Smooth muscle cell (in vitro differentiated cells): ENCODE data around the gene ZBTB7A. TPM values are rescaled to one million over a fixed set of nuclear protein-coding genes. Genes with fewer than 3 reads are reported as not detected.
A peak's percentile ranks its signal among the peaks of the same experiment; 100 is the strongest.

Source experiments
- DNase-seq: peaks from one replicate; lab custom pipeline; 2025; ENCODE audit not compliant: unreplicated experiment; lab: John Stamatoyannopoulos, UW
- H2AFZ ChIP-seq: fragments of 200-600 bp; sonication (generic); 2 replicates; pipeline ENCODE4 v1.6.0; 2016; ENCODE audit warnings: antibody characterized with exemption, low read depth, mild to moderate bottlenecking
- H3F3A ChIP-seq: fragments of 200-600 bp; sonication (generic); 2 replicates; pipeline ENCODE4 v1.6.0; 2017; ENCODE audit warnings: antibody characterized with exemption, low read depth
- H3K27ac ChIP-seq: fragments of 200-600 bp; sonication (generic); 2 replicates; pipeline ENCODE4 v1.5.1; 2016; ENCODE audit warnings: low read depth, mild to moderate bottlenecking
- H3K27me3 ChIP-seq: fragments of 200-600 bp; sonication (generic); 2 replicates; pipeline ENCODE4 v1.6.1; 2016; ENCODE audit warnings: low read depth, mild to moderate bottlenecking
- H3K36me3 ChIP-seq: fragments of 200-600 bp; sonication (generic); 2 replicates; pipeline ENCODE4 v1.5.1; 2016; ENCODE audit warnings: low read depth
- H3K4me1 ChIP-seq: fragments of 200-600 bp; sonication (generic); 2 replicates; pipeline ENCODE4 v1.5.1; 2016; ENCODE audit warnings: low read depth
- H3K4me2 ChIP-seq: fragments of 200-600 bp; sonication (generic); 2 replicates; pipeline ENCODE4 v1.6.0; 2016; ENCODE audit warnings: mild to moderate bottlenecking
- H3K4me3 ChIP-seq: fragments of 200-600 bp; sonication (generic); 2 replicates; pipeline ENCODE4 v1.5.1; 2016; ENCODE audit warnings: mild to moderate bottlenecking
- H3K79me2 ChIP-seq: fragments of 200-600 bp; sonication (generic); 2 replicates; pipeline ENCODE4 v1.6.0; 2016; ENCODE audit warnings: low read depth, mild to moderate bottlenecking
- H3K9ac ChIP-seq: fragments of 200-600 bp; sonication (generic); 2 replicates; pipeline ENCODE4 v1.6.0; 2016; ENCODE audit warnings: low read depth
- H3K9me3 ChIP-seq: fragments of 200-600 bp; sonication (generic); replicated peaks from 2 replicates; pipeline ENCODE4 v1.5.1; 2016; ENCODE audit warnings: low read depth
- H4K20me1 ChIP-seq: fragments of 200-600 bp; sonication (generic); 2 replicates; pipeline ENCODE4 v1.6.0; 2016; ENCODE audit warnings: low read depth
- WGBS: methylation state at CpG from one replicate; pipeline ENCODE4 v1.1.7; 2016; ENCODE audit warnings: low lambda C conversion rate; 5-methylcytosine and 5-hydroxymethylcytosine counted together
- polyA plus RNA-seq: library from polyadenylated mRNA; unstranded; fragments of >200 nt; fragmentation: Nextera tagmentation; extraction: Ambion mirVana; gene quantifications from 2 replicates; pipeline ENCODE4 v1.2.1, GENCODE V29; 2016
- total RNA-seq: library from RNA; depleted of rRNA; stranded (reverse); fragments of >200 nt; gene quantifications from 2 replicates; pipeline ENCODE4 v1.2.3, GENCODE V29; 2014
- TF ChIP-seq, protein P1 (sequence below): fragments of 200-600 bp; sonication (generic); IDR thresholded peaks from 2 replicates; pipeline ENCODE4 v1.5.1; 2017; ENCODE audit warnings: borderline replicate concordance, mild to moderate bottlenecking, antibody characterized with exemption; ENCODE audit not compliant: insufficient read depth, poor library complexity, severe bottlenecking

Gene ZBTB7A
- total and polyA plus RNA-seq, 2 experiments from 2014 or later: 13.3 to 36.0 TPM

DNA sequence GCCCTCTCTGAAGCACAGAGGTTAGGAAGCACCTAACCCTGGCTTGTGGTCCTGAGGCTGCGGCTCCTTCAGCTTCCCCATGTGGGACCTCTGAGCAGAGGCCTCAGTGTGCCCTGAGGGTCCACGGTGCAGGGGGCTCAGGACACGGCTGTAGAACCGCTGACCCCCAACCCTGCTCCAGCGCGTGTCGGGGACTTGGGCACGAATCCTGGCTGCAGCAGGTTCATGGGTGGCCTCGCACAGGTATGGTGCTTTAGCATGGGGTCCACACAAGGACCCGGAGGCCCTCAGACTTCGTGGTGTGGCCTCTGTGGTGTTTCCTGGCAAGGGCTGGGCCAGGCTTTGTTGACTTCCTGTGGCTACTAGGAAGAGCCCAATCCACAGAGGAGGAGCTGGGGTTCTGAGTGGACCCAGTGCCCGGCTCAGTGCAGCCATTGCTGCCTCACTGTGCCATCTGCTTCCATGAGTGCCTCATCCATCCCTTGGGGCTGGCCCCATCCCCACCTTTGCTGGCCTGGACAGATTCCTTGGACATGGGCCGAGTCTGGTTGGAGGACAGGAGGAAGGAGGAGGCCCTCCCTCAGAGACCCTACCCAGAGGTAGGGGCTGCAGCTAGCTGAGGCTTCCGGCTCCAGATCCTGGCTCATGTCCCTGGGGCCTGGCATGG is 24.5 kb downstream of the ZBTB7A start:
- H3K79me2 ChIP-seq: peaks cover 43% of the 10 kb centered on the region

DNA sequence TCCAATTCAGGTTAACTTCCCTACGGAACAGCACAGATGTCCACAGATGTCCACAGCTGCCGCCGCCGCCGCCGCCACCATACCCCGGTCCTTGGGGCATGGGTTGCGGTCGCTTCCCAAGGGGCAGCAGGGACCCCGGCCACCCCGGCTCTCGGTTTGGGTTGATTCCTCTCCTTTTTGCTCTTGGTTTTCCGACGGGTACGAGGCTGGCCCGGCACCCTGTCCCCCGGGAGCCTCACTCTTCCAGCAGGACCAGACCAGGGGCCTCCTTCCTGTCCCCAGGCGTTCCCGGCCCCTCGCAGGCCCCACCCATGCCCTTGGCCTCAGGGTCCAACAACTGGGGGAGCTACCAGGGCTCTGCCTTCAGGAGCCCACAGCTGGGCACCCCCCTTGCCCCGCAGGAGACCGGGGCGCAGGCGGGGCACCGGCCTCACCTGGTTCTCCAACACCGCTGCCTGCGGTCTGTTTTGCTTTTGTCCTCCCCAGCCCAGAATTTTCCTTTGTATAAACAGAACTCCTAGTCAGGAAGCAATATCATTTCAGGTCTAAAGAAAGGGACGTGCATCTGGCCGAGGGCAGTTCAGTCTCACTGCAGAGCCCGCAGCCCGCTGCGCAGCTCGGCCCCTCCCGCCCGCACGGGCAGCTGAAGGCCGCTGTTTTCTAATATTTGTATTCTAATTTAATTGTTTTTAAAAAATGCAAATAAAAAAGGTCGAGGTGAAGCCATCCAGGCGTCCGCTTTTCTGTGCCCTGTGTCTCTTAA is 27.9 kb downstream of the ZBTB7A start:
- H3K9me3 ChIP-seq: no peaks in the 10 kb centered on the region
- WGBS: 95% methylated on average over 36 of the region's 40 CpGs
- no peaks in the 10 kb centered on the region for H3K27me3 ChIP-seq
- H3K36me3 ChIP-seq: no peaks in the 10 kb centered on the region
- H3K9ac ChIP-seq: no peak overlapping the region
- no peaks in the 10 kb centered on the region for H3K4me1 ChIP-seq
- H3K27ac ChIP-seq: no peak overlapping the region
- no peak overlapping the region for H3K4me3 ChIP-seq
- H4K20me1 ChIP-seq: peaks cover 52% of the 10 kb centered on the region
- peaks cover 10% of the 10 kb centered on the region for H3K79me2 ChIP-seq
- no peak overlapping the region for H2AFZ ChIP-seq
- H3F3A ChIP-seq: peaks cover 4% of the 10 kb centered on the region
- TF ChIP-seq, protein P1, sequence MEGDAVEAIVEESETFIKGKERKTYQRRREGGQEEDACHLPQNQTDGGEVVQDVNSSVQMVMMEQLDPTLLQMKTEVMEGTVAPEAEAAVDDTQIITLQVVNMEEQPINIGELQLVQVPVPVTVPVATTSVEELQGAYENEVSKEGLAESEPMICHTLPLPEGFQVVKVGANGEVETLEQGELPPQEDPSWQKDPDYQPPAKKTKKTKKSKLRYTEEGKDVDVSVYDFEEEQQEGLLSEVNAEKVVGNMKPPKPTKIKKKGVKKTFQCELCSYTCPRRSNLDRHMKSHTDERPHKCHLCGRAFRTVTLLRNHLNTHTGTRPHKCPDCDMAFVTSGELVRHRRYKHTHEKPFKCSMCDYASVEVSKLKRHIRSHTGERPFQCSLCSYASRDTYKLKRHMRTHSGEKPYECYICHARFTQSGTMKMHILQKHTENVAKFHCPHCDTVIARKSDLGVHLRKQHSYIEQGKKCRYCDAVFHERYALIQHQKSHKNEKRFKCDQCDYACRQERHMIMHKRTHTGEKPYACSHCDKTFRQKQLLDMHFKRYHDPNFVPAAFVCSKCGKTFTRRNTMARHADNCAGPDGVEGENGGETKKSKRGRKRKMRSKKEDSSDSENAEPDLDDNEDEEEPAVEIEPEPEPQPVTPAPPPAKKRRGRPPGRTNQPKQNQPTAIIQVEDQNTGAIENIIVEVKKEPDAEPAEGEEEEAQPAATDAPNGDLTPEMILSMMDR: no peak
- no peak overlapping the region for H3K4me2 ChIP-seq
- no peak for DNase-seq

More for the DNA sequence above, 24.5 kb downstream of the ZBTB7A start:
- Histone ChIP-seq H2AFZ (no peak overlapping the region), H3K4me3 (no peak overlapping the region), H3K36me3 (no peaks in the 10 kb centered on the region), H3F3A (peaks cover 4% of the 10 kb centered on the region), H3K27ac (peak overlapping the region; percentile 24), H3K9ac (no peak overlapping the region), H4K20me1 (peaks cover 81% of the 10 kb centered on the region), H3K27me3 (no peaks in the 10 kb centered on the region), H3K4me2 (no peak overlapping the region), H3K4me1 (no peaks in the 10 kb centered on the region), H3K9me3 (no peaks in the 10 kb centered on the region)
- TF ChIP-seq, protein P1: no peak
- no peak for DNase-seq
- 96% methylated on average over 14 of the region's 14 CpGs for WGBS

DNA sequence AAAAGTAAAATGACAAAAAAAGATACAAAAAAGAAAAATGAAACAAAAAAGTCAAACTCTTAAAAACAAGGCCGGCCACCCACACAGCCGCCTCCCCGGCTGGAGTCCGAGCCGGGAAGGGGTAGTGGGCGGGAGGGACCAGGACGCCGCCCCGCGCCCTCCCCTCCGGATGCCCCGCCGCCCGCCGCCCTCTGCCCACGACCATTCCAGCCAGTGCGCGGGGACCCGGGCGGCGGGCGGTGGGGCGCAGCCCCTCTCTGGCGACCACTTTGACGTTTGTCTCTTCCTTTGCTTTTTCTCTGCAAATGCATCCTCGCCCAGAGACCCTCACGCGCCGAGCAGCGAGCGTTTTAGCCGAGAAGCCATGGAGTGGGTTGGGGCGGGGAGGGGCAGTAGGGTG is 28.6 kb downstream of the ZBTB7A start:
- Histone ChIP-seq H3F3A (peaks cover 4% of the 10 kb centered on the region), H3K27ac (no peak overlapping the region), H3K4me1 (no peaks in the 10 kb centered on the region), H3K4me3 (no peak overlapping the region), H3K4me2 (no peak overlapping the region), H2AFZ (no peak overlapping the region), H3K9me3 (no peaks in the 10 kb centered on the region), H3K36me3 (no peaks in the 10 kb centered on the region), H4K20me1 (peaks cover 46% of the 10 kb centered on the region), H3K9ac (no peak overlapping the region), H3K79me2 (peaks cover 4% of the 10 kb centered on the region), H3K27me3 (no peaks in the 10 kb centered on the region)
- TF ChIP-seq, protein P1: no peak
- DNase-seq: no peak
- WGBS: 94% methylated on average over 8 of the region's 33 CpGs
